HG03460 (cell line): ENCODE data around the gene FHOD1.

ENCODE experiments used
- ATAC-seq: cut with Tn5 transposase; IDR thresholded peaks from one replicate; pipeline ENCODE4 v1.9.1; 2021; ENCODE audit not compliant: unreplicated experiment

FHOD1 gene

GRCh38 chr16:67247192-67248072 is at the start of gene FHOD1:
Gene FHOD1 (minus strand): TSS chr16:67247481. CDS start chr16:67247410, 71 bp downstream.
- ATAC-seq = peak; percentile 47

- no peak for ATAC-seq
These were observed 49.1 kb upstream of the FHOD1 start for GRCh38 chr16:67296420-67296819.

- ATAC-seq = no peak
These were observed 47.7 kb upstream of the FHOD1 start for GRCh38 chr16:67294938-67295361.

- ATAC-seq = no peak
These were observed 47.0 kb upstream of the FHOD1 start for GRCh38 chr16:67294171-67294757.

GRCh38 chr16:67291461-67291860 is 44.2 kb upstream of the FHOD1 start:
- no peak for ATAC-seq

- no peak for ATAC-seq
These were observed 40.7 kb upstream of the FHOD1 start for GRCh38 chr16:67287960-67288359.

- ATAC-seq = no peak
These were observed 39.4 kb upstream of the FHOD1 start for GRCh38 chr16:67286441-67287235.

- ATAC-seq = no peak
These were observed 37.7 kb upstream of the FHOD1 start for GRCh38 chr16:67284699-67285646.

GRCh38 chr16:67283826-67284555 is 36.7 kb upstream of the FHOD1 start:
- ATAC-seq = no peak

- no peak for ATAC-seq
These were observed 36.0 kb upstream of the FHOD1 start for GRCh38 chr16:67283039-67283825.

- ATAC-seq = no peak
These were observed 35.1 kb upstream of the FHOD1 start for GRCh38 chr16:67282447-67282805.

GRCh38 chr16:67281536-67282446 is 34.5 kb upstream of the FHOD1 start:
- no peak for ATAC-seq

GRCh38 chr16:67280090-67281015 is 33.1 kb upstream of the FHOD1 start:
- no peak for ATAC-seq

- peak; percentile 66 for ATAC-seq
These were observed 32.2 kb upstream of the FHOD1 start, which contains the start of gene PLEKHG4 for GRCh38 chr16:67279296-67280089. Gene PLEKHG4 (plus strand): TSS chr16:67279532. CDS start chr16:67280045, 513 bp downstream.

GRCh38 chr16:67278773-67279295 is 31.6 kb upstream of the FHOD1 start:
- peak; percentile 48 for ATAC-seq
